Mesendoderm (in vitro differentiated cells): ENCODE results near the gene SUFU.

Experiments
- DNase-seq: peaks from one replicate; pipeline ENCODE4 v3.0.0; 2013
- H2AK5ac ChIP-seq: 2 replicates; pipeline ENCODE4 v1.6.1; 2013; ENCODE audit warnings: low read length, inconsistent platforms
- H2BK120ac ChIP-seq: 2 replicates; pipeline ENCODE4 v1.6.1; 2013; ENCODE audit warnings: low read depth, mild to moderate bottlenecking, low read length, moderate library complexity, mixed read lengths
- H2BK15ac ChIP-seq: replicated peaks from 2 replicates; pipeline ENCODE4 v1.6.1; 2013; ENCODE audit warnings: low read depth, mild to moderate bottlenecking, moderate library complexity
- H2BK5ac ChIP-seq: 2 replicates; pipeline ENCODE4 v1.6.1; 2013; ENCODE audit warnings: low read length, inconsistent platforms
- H3K18ac ChIP-seq: 2 replicates; pipeline ENCODE4 v1.6.1; 2013; ENCODE audit warnings: mild to moderate bottlenecking, low read length, mixed read lengths
- H3K23ac ChIP-seq: one replicate; pipeline ENCODE4 v1.6.1; 2013; ENCODE audit warnings: low read length
- H3K27ac ChIP-seq: 2 replicates; pipeline ENCODE4 v1.5.1; 2013; ENCODE audit warnings: low read depth, mild to moderate bottlenecking, inconsistent platforms, low read length, moderate library complexity
- H3K27me3 ChIP-seq: 2 replicates; pipeline ENCODE4 v1.6.1; 2013; ENCODE audit warnings: low read length, control low read depth, mild to moderate bottlenecking, inconsistent platforms; ENCODE audit not compliant: insufficient read depth, poor library complexity
- H3K36me3 ChIP-seq: 2 replicates; pipeline ENCODE4 v1.6.1; 2013; ENCODE audit warnings: low read length, inconsistent platforms; ENCODE audit not compliant: control insufficient read depth, insufficient read depth
- H3K4ac ChIP-seq: one replicate; pipeline ENCODE4 v1.6.1; 2013; ENCODE audit warnings: low read depth, mild to moderate bottlenecking, low read length, moderate library complexity
- H3K4me1 ChIP-seq: 2 replicates; pipeline ENCODE4 v1.6.1; 2013; ENCODE audit warnings: low read depth, low read length, inconsistent platforms; ENCODE audit not compliant: control insufficient read depth
- H3K4me2 ChIP-seq: 2 replicates; pipeline ENCODE4 v1.6.1; 2013; ENCODE audit warnings: low read length
- H3K4me3 ChIP-seq: 2 replicates; pipeline ENCODE4 v1.5.1; 2013; ENCODE audit warnings: mild to moderate bottlenecking, low read length
- H3K56ac ChIP-seq: one replicate; pipeline ENCODE4 v1.6.1; 2013; ENCODE audit warnings: low read length
- H3K79me1 ChIP-seq: 2 replicates; pipeline ENCODE4 v1.6.1; 2013; ENCODE audit warnings: low read length, inconsistent platforms
- H3K79me2 ChIP-seq: 2 replicates; pipeline ENCODE4 v1.6.1; 2013; ENCODE audit warnings: mild to moderate bottlenecking, low read length; ENCODE audit not compliant: control insufficient read depth, insufficient read depth
- H3K9ac ChIP-seq: 2 replicates; pipeline ENCODE4 v1.6.1; 2013; ENCODE audit warnings: low read length, inconsistent platforms
- H4K5ac ChIP-seq: one replicate; pipeline ENCODE4 v1.6.1; 2013; ENCODE audit warnings: low read length
- H4K8ac ChIP-seq: one replicate; pipeline ENCODE4 v1.6.1; 2013; ENCODE audit warnings: low read depth, mild to moderate bottlenecking, control low read depth, low read length, moderate library complexity
- WGBS: extraction: QIAGEN DNeasy Blood & Tissue Kit; methylation state at CpG from one replicate; pipeline ENCODE4 v1.1.7; 2013; ENCODE audit warnings: low lambda C conversion rate, missing lambda C conversion rate; ENCODE audit not compliant: insufficient coverage; ENCODE audit errors: extremely low coverage; 5-methylcytosine and 5-hydroxymethylcytosine counted together

Gene SUFU

GRCh38 chr10:102646610-102647442, 143.1 kb downstream of the SUFU start:
- Histone ChIP-seq H3K56ac (peak overlapping the region; percentile 86), H3K4ac (no peak overlapping the region), H4K5ac (no peak overlapping the region), H2BK15ac (no peak overlapping the region), H3K23ac (peak overlapping the region; percentile 80), H3K27me3 (no peaks in the 10 kb centered on the region), H3K18ac (no peak overlapping the region), H3K27ac (peak overlapping the region; percentile 51), H2BK5ac (no peak overlapping the region), H2AK5ac (no peak overlapping the region), H4K8ac (no peak overlapping the region), H3K9ac (peak overlapping the region; percentile 61), H3K4me1 (peaks cover 9% of the 10 kb centered on the region), H3K4me3 (no peak overlapping the region), H3K79me1 (peaks cover 25% of the 10 kb centered on the region), H3K4me2 (peak overlapping the region; percentile 89), H3K79me2 (peaks cover 60% of the 10 kb centered on the region), H2BK120ac (no peak overlapping the region), H3K36me3 (no peaks in the 10 kb centered on the region)
- no CpG with 5 or more reads among the region's 18 CpGs for WGBS
- DNase-seq, result no peak

- no peak overlapping the region for H3K27ac ChIP-seq
- peaks cover 9% of the 10 kb centered on the region for H3K4me1 ChIP-seq
- no peak overlapping the region for H2BK120ac ChIP-seq
- H4K5ac ChIP-seq, result no peak overlapping the region
- peaks cover 29% of the 10 kb centered on the region for H3K79me1 ChIP-seq
- H3K4ac ChIP-seq, result no peak overlapping the region
- no peak overlapping the region for H3K4me3 ChIP-seq
- H3K27me3 ChIP-seq, result no peaks in the 10 kb centered on the region
- no peak overlapping the region for H3K56ac ChIP-seq
- H3K18ac ChIP-seq, result no peak overlapping the region
- no peak for DNase-seq
- H3K23ac ChIP-seq, result no peak overlapping the region
- peaks cover 67% of the 10 kb centered on the region for H3K79me2 ChIP-seq
- no CpG with 5 or more reads among the region's 7 CpGs for WGBS
- no peak overlapping the region for H3K9ac ChIP-seq
- H2AK5ac ChIP-seq, result no peak overlapping the region
- H4K8ac ChIP-seq, result no peak overlapping the region
- H3K4me2 ChIP-seq, result no peak overlapping the region
- no peak overlapping the region for H2BK5ac ChIP-seq
- H3K36me3 ChIP-seq, result no peaks in the 10 kb centered on the region
- H2BK15ac ChIP-seq, result no peak overlapping the region
Measured at GRCh38 chr10:102647443-102648268, 143.9 kb downstream of the SUFU start.

- Histone ChIP-seq H2BK120ac (no peak overlapping the region), H3K23ac (no peak overlapping the region), H3K4ac (no peak overlapping the region), H4K8ac (no peak overlapping the region), H3K4me1 (peaks cover 9% of the 10 kb centered on the region), H3K4me3 (no peak overlapping the region), H3K9ac (no peak overlapping the region), H3K79me1 (peaks cover 33% of the 10 kb centered on the region), H4K5ac (no peak overlapping the region), H2BK5ac (no peak overlapping the region), H3K4me2 (no peak overlapping the region), H3K79me2 (peaks cover 67% of the 10 kb centered on the region), H2AK5ac (no peak overlapping the region), H2BK15ac (no peak overlapping the region), H3K36me3 (no peaks in the 10 kb centered on the region), H3K27me3 (no peaks in the 10 kb centered on the region), H3K27ac (no peak overlapping the region), H3K18ac (no peak overlapping the region), H3K56ac (no peak overlapping the region)
- no CpG with 5 or more reads among the region's 12 CpGs for WGBS
- no peak for DNase-seq
Measured at GRCh38 chr10:102648269-102648888, 144.6 kb downstream of the SUFU start.

- no peaks in the 10 kb centered on the region for H3K36me3 ChIP-seq
Measured at GRCh38 chr10:102648889-102649796, 145.4 kb downstream of the SUFU start.

More at GRCh38 chr10:102648889-102649796, 145.4 kb downstream of the SUFU start:
- H3K79me1 ChIP-seq, result peaks cover 33% of the 10 kb centered on the region
- H3K27ac ChIP-seq, result peak overlapping the region; percentile 62
- H3K18ac ChIP-seq, result peak overlapping the region; percentile 6
- H4K8ac ChIP-seq, result no peak overlapping the region
- H3K4me2 ChIP-seq, result no peak overlapping the region
- H2BK15ac ChIP-seq, result no peak overlapping the region
- no peaks in the 10 kb centered on the region for H3K27me3 ChIP-seq
- no peak for DNase-seq
- H3K23ac ChIP-seq, result peak overlapping the region; percentile 45
- H3K4me1 ChIP-seq, result peaks cover 9% of the 10 kb centered on the region
- H3K79me2 ChIP-seq, result peaks cover 67% of the 10 kb centered on the region
- peak overlapping the region; percentile 41 for H3K9ac ChIP-seq
- no peak overlapping the region for H2BK5ac ChIP-seq
- H3K4me3 ChIP-seq, result no peak overlapping the region
- H3K56ac ChIP-seq, result peak overlapping the region; percentile 61
- no CpG with 5 or more reads among the region's 25 CpGs for WGBS
- H4K5ac ChIP-seq, result no peak overlapping the region
- H3K4ac ChIP-seq, result no peak overlapping the region
- peak overlapping the region; percentile 30 for H2AK5ac ChIP-seq
- no peak overlapping the region for H2BK120ac ChIP-seq
